ENCODE measurements around the gene NEU3.

NEU3 gene

DNA sequence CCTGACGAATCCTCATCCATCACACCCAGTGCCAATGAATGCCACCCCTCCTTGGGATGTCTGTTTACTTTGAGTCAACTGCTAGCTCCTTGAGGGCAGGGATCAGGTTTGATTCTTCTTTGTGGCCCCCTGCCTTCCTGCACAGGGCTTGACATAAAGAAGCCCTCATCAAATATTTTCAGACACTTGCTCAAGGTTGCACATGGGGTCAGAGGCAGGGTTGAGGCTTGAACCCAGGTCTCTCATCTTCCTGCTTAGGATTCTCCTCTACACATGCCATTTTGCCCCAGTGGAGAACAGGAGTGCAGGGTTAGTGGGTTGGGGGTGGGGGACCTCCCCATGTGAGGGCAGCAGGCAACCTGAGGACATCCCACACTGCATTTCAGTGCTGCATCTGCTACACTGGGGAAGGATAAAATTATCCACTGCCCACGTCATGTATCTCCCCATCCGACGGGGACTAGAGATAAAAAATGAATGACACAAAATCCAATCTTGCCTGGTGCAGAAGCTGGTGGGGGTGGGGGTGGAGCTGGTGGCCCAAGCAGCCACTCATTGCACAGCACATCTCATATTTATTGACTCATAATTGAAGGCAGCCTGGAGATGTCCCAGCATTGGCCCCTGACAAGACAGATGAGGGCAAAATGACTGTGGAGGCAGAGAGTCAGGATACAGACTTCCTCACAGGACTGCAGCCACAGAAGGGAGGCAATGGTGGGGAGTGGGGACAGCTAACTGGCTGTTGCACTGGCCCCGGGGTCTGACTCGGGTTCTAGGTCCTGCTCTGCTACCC is 41.3 kb downstream of the NEU3 start:
- TF ChIP-seq POLR2AphosphoS5 (IDR thresholded peaks at IDR 0.05; ENCODE audit: borderline replicate concordance, low read depth, low read length) (no peak), EZH2 (IDR thresholded peaks at IDR 0.05) (no peak), FOXP2 (optimal IDR thresholded peaks at IDR 0.05; ENCODE audit: control extremely low read depth, extremely low read length, insufficient read depth) (no peak)
- H3K36me3 ChIP-seq (ENCODE audit: insufficient read depth, low read length): no peaks in the 10 kb centered on the region

GRCh38 chr11:75031224-75031753 is 42.6 kb downstream of the NEU3 start:
- Histone ChIP-seq H3K9me3 (ENCODE audit: low read depth, low read length) (no peaks in the 10 kb centered on the region), H3K4me3 (no peak overlapping the region), H3K9ac (ENCODE audit: insufficient read length) (no peak overlapping the region), H3K36me3 (ENCODE audit: insufficient read depth, low read length) (no peaks in the 10 kb centered on the region), H3K27ac (no peak overlapping the region)
- TF ChIP-seq POLR2AphosphoS5 (IDR thresholded peaks at IDR 0.05; ENCODE audit: borderline replicate concordance, low read depth, low read length): no peak
- no peak for TF ChIP-seq FOXP2 (optimal IDR thresholded peaks at IDR 0.05; ENCODE audit: control extremely low read depth, extremely low read length, insufficient read depth)
- TF ChIP-seq EZH2 (IDR thresholded peaks at IDR 0.05): no peak
- no peak for DNase-seq (ENCODE audit: low read depth, low spot score)

More for the DNA sequence above, 41.3 kb downstream of the NEU3 start:
- Histone ChIP-seq H3K4me3 (no peak overlapping the region), H3K9me3 (ENCODE audit: low read depth, low read length) (no peaks in the 10 kb centered on the region), H3K27ac (no peak overlapping the region), H3K9ac (ENCODE audit: insufficient read length) (no peak overlapping the region)
- no peak for DNase-seq (ENCODE audit: low read depth, low spot score)

GRCh38 chr11:75031771-75032549 is 43.2 kb downstream of the NEU3 start:
- Histone ChIP-seq H3K4me3 (no peak overlapping the region), H3K36me3 (ENCODE audit: insufficient read depth, low read length) (no peaks in the 10 kb centered on the region), H3K9ac (ENCODE audit: insufficient read length) (no peak overlapping the region), H3K9me3 (ENCODE audit: low read depth, low read length) (no peaks in the 10 kb centered on the region), H3K27ac (no peak overlapping the region)
- TF ChIP-seq FOXP2 (optimal IDR thresholded peaks at IDR 0.05; ENCODE audit: control extremely low read depth, extremely low read length, insufficient read depth) (no peak), EZH2 (IDR thresholded peaks at IDR 0.05) (no peak), POLR2AphosphoS5 (IDR thresholded peaks at IDR 0.05; ENCODE audit: borderline replicate concordance, low read depth, low read length) (no peak)
- DNase-seq (ENCODE audit: low read depth, low spot score): no peak

GRCh38 chr11:75032550-75032935 is 43.8 kb downstream of the NEU3 start:
- Histone ChIP-seq H3K36me3 (ENCODE audit: insufficient read depth, low read length) (no peaks in the 10 kb centered on the region), H3K27ac (no peak overlapping the region), H3K9ac (ENCODE audit: insufficient read length) (no peak overlapping the region), H3K4me3 (no peak overlapping the region), H3K9me3 (ENCODE audit: low read depth, low read length) (no peaks in the 10 kb centered on the region)
- no peak for DNase-seq (ENCODE audit: low read depth, low spot score)
- TF ChIP-seq FOXP2 (optimal IDR thresholded peaks at IDR 0.05; ENCODE audit: control extremely low read depth, extremely low read length, insufficient read depth) (no peak), POLR2AphosphoS5 (IDR thresholded peaks at IDR 0.05; ENCODE audit: borderline replicate concordance, low read depth, low read length) (no peak), EZH2 (IDR thresholded peaks at IDR 0.05) (no peak)

DNA sequence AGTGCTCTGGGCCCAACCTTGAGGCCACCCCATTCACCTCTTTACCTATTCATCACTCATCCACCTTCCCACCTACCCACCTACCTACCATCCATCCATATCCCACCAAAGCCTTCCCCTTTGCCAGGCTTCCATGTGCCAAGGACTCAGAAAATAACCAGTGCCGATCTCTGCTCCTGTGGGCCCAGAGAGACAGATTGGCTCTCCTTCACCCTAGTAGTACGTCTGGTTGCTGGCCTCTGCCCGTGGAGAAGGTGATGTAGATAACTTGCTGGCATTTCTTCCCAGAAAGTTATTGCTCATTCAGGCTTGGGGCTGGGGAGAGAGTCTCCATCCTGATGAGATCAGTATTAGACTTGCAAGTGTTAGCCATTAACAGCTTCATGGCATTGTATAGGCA is 45.2 kb downstream of the NEU3 start:
- H3K9ac ChIP-seq (ENCODE audit: insufficient read length): no peak overlapping the region
- H3K4me3 ChIP-seq: no peak overlapping the region
- H3K36me3 ChIP-seq (ENCODE audit: insufficient read depth, low read length): no peaks in the 10 kb centered on the region
- TF ChIP-seq EZH2 (IDR thresholded peaks at IDR 0.05) (no peak), FOXP2 (optimal IDR thresholded peaks at IDR 0.05; ENCODE audit: control extremely low read depth, extremely low read length, insufficient read depth) (no peak), POLR2AphosphoS5 (IDR thresholded peaks at IDR 0.05; ENCODE audit: borderline replicate concordance, low read depth, low read length) (no peak)
- no peak for DNase-seq (ENCODE audit: low read depth, low spot score)
- H3K27ac ChIP-seq: no peak overlapping the region
- no peaks in the 10 kb centered on the region for H3K9me3 ChIP-seq (ENCODE audit: low read depth, low read length)

GRCh38 chr11:75035256-75035655 is 46.5 kb downstream of the NEU3 start:
- Histone ChIP-seq H3K27ac (no peak overlapping the region), H3K4me3 (no peak overlapping the region), H3K9me3 (ENCODE audit: low read depth, low read length) (no peaks in the 10 kb centered on the region), H3K9ac (ENCODE audit: insufficient read length) (no peak overlapping the region), H3K36me3 (ENCODE audit: insufficient read depth, low read length) (no peaks in the 10 kb centered on the region)
- no peak for DNase-seq (ENCODE audit: low read depth, low spot score)
- no peak for TF ChIP-seq POLR2AphosphoS5 (IDR thresholded peaks at IDR 0.05; ENCODE audit: borderline replicate concordance, low read depth, low read length)
- no peak for TF ChIP-seq FOXP2 (optimal IDR thresholded peaks at IDR 0.05; ENCODE audit: control extremely low read depth, extremely low read length, insufficient read depth)
- TF ChIP-seq EZH2 (IDR thresholded peaks at IDR 0.05): no peak

- no peaks in the 10 kb centered on the region for H3K36me3 ChIP-seq (ENCODE audit: insufficient read depth, low read length)
- no peaks in the 10 kb centered on the region for H3K9me3 ChIP-seq (ENCODE audit: low read depth, low read length)
- no peak for DNase-seq (ENCODE audit: low read depth, low spot score)
- H3K27ac ChIP-seq: no peak overlapping the region
- no peak overlapping the region for H3K9ac ChIP-seq (ENCODE audit: insufficient read length)
- no peak for TF ChIP-seq POLR2AphosphoS5 (IDR thresholded peaks at IDR 0.05; ENCODE audit: borderline replicate concordance, low read depth, low read length)
- no peak overlapping the region for H3K4me3 ChIP-seq
Measured at GRCh38 chr11:75035911-75036565, 47.3 kb downstream of the NEU3 start.

DNA sequence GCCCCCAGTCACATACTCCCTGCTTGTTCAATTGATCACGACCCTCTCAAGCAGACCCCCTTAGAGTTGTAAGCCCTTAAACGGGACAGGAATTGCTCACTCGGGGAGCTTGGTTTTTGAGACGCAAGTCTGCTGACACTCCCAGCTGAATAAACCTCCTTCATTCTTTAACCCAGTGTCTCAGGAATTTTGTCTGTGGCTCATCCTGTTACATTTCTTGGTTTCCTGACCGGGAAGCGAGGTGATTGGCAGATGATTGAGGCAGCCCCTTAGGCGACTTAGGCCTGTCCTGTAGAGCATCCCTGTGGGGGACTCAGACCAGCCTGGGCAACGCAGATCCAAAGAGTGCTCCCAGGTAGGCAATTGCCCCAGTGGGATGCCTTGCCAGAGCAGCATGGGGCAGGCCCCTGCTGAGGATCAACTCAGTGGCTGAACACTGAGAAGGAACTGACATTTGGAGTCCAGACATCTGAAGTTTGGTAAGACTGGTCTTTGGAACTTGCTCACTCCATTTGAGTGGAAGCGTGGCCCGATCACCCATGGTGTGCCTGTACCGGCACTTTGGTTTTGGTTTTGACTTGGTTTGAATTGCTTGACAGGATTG is 51.5 kb downstream of the NEU3 start:
- H3K27ac ChIP-seq: no peak overlapping the region

More for the DNA sequence above, 51.5 kb downstream of the NEU3 start:
- H3K36me3 ChIP-seq (ENCODE audit: insufficient read depth, low read length): no peaks in the 10 kb centered on the region
- H3K9ac ChIP-seq (ENCODE audit: insufficient read length): no peak overlapping the region
- DNase-seq (ENCODE audit: low read depth, low spot score): no peak
- no peak overlapping the region for H3K4me3 ChIP-seq
- no peak for TF ChIP-seq POLR2AphosphoS5 (IDR thresholded peaks at IDR 0.05; ENCODE audit: borderline replicate concordance, low read depth, low read length)
- TF ChIP-seq EZH2 (IDR thresholded peaks at IDR 0.05): no peak
- no peak for TF ChIP-seq FOXP2 (optimal IDR thresholded peaks at IDR 0.05; ENCODE audit: control extremely low read depth, extremely low read length, insufficient read depth)
- no peaks in the 10 kb centered on the region for H3K9me3 ChIP-seq (ENCODE audit: low read depth, low read length)
